Lung microvascular endothelial cell (primary cell): ENCODE results near the gene PLCL1. TPM values are rescaled to one million over a fixed set of nuclear protein-coding genes. Genes with fewer than 3 reads are reported as not detected.
"Not testable (repeated sequence)": the region's sequence is repeated elsewhere in the genome, so short reads cannot be mapped to it uniquely, and the experiment has no call there.

Experiments used
- DNase-seq, 2 donors: peaks; one replicate each; pipeline versions ENCODE4 v3.0.0 to v3.0.0-alpha.2; 2010; ENCODE audit warnings: low read depth in 2 of 2
- total RNA-seq: library from RNA; depleted of rRNA; stranded (reverse); fragments of >200 nt; gene quantifications from 2 replicates; pipeline ENCODE4 v1.2.1, GENCODE V29; 2014

Gene PLCL1
- total RNA-seq, 1 donor from 2014 or later = 0.20 TPM

GRCh38 chr2:197809064-197809463, 4.7 kb downstream of the PLCL1 start:
- DNase-seq = no peak

GRCh38 chr2:197810016-197810415, 5.6 kb downstream of the PLCL1 start:
- no peak for DNase-seq

GRCh38 chr2:197810491-197810890, 6.1 kb downstream of the PLCL1 start:
- no peak for DNase-seq

DNA sequence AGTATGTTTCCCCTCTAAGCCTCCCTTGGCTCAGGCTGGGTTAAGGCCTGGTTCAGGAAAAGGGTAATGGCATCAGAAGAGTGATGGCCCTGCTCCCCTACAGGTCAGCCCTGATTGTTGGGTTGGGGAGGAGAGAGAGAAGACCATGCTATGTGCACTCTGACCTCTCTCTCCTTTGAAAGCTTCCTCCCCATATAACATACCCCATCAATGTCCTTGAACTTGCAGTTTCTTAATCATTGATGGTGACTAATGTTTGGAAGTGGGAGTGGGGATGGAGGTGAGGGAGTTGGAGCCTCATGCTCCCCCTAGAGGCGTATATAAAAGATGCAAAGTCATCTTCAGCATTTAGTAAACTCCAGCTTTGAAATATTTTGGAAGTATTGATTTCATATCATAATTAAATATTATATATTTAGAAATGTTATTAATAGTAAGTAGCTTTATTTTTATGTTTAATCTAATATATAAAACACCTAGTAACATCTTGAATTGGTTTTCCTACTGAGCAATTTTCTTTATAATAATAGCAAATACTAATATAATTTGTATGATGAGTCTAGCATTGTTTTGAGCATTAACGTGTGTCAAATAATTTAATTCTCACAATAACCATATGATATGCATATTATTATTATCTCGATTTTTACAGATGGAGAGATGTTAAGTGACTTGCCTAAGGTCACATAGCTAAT, 8.8 kb downstream of the PLCL1 start:
- peak; percentile 25 to 43 for DNase-seq

GRCh38 chr2:197814526-197814925, 10.1 kb downstream of the PLCL1 start:
- DNase-seq = no peak

GRCh38 chr2:197821550-197822289, 17.3 kb downstream of the PLCL1 start:
- no peak for DNase-seq

DNA sequence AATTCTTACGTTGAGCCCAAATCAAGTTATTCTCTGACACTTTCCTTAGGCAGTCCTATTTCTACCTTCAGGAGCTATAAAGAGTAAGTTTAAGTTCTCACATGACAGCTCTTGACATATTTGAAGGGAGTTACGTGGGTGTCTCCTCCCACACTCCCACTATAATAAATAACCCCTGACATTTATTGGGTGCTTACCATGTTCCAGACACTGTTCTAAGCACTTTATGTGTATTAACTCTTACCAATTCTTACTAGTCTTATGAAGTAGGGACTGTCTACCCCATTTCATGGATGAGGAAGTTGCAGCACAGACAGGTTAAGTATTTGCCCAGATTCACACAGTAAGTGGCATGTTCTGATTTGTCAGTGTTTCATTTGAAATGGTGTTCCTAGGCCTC, 17.9 kb downstream of the PLCL1 start:
- no peak for DNase-seq

DNA sequence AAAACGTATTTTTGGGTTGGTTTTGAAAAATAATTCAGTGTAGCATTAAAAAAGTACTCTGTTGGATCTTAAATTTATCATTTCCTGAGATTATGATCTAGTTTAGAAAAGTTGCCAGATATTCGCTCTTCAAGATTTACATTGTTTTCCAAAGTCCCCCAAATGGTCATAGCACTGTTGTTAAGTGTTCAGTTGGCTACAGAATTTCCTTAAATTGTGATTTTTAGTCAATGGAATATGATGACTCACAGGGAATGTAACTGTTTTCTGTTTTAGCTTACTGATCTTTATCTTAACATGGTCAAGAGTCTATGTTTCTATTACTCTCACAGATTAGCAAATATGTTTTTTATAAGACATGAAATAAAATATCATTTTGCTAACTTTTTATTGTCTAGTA, 23.2 kb downstream of the PLCL1 start:
- peak; percentile 41 to 85 for DNase-seq

DNA sequence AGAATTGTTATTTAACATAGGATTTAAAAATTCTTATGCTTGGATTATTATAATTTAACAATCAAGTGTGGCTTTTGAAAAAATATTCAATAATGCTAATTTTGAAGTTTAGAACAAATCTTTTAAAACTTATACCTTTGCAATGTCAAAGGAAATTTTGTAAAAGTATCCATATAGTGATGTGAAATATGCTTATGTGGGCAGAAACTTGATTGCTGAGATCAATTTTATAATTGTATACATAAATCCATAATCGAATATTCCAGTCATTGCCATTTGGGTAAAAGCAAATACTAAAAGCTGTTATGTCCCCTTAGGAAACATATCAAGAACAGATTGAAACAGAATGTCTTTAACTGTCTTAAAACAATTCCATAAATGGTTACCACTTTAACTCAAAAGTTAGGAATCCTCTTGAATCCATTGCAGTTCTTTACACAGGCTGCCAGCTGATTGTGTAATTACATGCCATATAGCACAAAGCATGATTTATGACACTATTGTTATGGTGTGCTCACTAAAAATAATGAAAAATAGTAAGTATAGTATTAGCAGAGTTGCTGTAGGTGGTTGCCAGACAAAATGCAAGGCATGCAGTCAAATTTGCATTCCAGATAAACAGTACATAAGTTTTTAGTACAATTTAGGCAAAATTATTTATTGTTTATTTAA, 24.2 kb downstream of the PLCL1 start:
- peak; percentile 83 to 88 for DNase-seq

DNA sequence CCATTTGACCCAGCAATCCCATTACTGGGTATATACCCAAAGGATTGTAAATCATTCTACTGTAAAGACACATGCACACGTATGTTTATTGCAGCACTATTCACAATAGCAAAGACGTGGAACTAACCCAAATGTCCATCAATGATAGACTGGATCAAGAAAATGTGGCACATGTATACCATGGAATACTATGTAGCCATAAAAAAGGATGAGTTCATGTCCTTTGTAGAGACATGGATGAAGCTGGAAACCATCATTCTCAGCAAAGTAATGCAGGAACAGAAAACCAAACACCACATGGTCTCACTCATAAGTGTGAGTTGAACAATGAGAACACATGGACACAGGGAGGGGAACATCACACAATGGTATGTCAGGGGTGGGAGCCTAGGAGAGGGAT, 30.4 kb downstream of the PLCL1 start:
- not testable (repeated sequence) for DNase-seq

DNA sequence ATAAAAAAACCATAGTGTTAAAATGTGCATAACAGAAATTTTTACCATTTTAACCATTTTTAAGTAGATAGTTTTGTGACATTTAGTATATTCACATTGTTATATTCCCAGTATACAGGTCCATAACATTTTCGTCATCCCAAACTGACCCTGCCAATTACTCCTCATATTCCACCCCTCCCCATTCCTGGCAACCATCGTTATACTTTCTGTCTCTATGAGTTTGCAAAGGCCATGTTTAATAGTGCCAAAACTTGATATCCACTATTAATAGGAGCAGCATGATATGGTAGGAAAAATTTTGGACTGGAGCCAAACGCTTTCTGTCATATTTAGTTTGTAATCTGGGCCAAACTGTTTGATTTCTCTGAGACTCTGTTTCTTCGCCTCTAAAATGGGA, 30.9 kb downstream of the PLCL1 start:
- no peak for DNase-seq

DNA sequence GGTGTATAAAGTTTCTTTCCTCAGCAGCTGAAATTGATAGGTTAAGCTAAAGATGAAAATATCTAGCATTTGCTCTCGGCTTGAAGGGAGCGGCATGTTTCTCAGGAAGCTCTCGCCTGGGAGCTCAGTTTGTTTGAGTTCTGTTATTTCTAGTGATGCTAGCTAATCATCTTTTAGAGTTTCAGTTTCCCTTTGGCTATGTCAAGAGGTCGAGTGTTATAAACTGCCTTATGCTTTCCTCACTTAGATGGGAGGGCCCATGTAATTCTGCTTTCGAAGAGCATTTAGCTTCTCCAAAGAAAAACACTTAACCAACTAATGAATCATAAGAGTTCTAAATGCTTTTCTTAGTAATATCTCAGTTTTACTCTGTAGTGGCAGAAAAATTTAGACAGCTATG, 33.6 kb downstream of the PLCL1 start:
- peak; percentile 13 to 70 for DNase-seq

DNA sequence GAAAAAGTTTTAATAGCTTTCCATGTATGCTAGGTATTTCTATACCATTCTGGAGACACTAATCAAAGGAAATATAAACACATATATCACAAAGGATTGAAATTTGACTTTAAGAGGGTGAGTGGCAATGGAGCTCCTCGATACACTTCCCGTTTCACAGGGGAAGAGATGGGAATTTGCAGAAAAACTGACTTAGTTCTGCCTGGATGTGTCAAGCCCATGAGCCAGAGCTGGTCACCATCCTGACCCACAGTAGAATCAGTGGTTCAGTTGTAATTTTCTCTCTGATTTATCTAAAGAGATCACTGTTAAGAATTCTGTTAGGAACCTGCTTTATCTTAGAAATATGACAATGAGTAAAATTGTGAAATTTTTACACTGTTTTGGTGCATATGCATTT, 34.2 kb downstream of the PLCL1 start:
- DNase-seq = no peak

DNA sequence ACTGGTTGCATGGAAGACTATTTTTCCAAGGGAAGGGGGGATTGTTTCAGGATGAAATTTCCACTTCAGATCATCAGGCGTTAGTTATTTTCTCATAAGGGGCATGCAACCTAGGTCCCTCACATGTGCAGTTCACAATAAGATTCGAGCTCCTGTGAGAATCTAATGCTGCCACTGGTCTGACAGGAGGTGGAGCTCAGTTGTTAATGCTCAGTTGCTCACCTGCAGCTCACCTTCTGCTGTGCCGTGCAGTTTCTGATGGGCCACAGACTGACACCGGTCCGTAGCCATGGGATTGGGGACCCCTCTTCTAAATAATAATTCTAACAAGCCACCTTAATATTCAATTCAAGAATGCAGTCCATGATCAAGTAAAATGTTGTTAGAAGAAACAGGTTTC, 34.9 kb downstream of the PLCL1 start:
- DNase-seq = no peak

DNA sequence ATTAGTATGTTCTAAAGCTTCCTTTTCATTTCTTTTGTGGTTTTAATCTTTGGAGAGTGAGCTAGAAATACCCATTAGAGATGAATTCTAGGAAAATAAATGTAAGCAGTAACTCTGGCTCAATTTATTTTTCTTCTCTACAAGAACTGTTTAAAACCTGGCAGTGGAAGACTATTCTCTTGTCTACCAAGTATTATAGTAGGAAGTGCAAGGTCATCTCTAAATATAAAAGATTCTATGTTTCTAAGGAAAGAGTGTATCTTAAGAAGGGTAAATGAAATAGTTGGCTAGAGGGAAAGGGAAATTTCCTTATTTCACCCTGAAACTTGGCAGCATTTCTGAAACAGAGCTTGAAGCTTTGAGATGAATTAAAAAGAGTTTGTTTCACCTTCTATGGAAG, 35.5 kb downstream of the PLCL1 start:
- no peak for DNase-seq

DNA sequence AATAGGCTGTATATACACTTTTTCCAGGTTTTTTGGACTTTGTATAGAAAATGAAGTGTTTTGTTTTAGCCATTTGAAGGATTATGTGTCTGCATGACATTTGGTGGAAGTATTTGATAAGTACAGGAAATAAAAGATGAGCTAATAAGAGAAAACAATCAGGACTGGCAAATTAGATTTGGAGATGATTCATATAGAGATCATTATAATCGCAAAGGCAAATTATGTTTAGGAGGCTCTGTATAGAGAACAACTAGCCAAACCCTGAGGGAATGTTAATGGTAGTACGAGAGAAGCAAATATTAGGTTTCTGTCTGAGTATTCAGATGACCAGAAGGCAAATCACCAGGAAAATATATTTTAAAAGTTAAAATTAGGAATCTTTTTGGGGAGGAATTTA, 41.7 kb downstream of the PLCL1 start:
- DNase-seq = no peak

- no peak for DNase-seq
These were observed 42.4 kb downstream of the PLCL1 start for GRCh38 chr2:197846777-197847176.

DNA sequence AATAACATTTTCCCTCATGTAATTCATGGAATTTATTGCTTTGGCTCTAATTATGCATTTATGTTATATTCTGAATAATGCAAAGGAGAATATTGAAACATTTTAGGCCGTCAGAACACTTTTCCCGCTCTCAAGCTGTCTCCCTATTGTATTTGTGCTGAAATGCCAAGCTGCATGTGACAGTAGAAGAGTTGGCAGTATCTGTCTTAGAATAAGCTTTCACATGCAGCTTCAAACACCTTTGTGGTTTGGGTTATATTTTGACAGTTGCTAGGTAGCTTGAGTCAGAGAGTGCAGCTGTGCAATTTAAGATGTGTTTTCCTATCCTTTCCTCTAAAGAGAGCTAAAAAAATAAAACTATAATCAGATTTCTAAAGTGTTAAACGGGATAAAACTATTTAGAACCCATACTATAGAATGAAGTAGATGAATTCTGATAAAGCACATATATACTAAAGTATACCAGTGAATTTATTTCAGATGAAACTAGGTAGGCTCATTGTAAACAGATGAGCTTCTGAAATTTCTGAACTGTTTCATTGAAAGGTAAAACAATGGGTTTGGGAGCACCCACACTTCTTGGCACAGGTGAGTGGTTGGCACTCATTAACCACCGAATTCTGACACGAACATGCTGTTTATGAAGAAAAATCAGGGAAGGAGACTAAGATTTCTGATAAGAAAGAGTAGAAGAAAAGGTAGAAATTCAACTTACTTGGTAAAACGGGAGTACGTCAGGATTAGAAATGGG, 43.4 kb downstream of the PLCL1 start:
- DNase-seq = no peak

DNA sequence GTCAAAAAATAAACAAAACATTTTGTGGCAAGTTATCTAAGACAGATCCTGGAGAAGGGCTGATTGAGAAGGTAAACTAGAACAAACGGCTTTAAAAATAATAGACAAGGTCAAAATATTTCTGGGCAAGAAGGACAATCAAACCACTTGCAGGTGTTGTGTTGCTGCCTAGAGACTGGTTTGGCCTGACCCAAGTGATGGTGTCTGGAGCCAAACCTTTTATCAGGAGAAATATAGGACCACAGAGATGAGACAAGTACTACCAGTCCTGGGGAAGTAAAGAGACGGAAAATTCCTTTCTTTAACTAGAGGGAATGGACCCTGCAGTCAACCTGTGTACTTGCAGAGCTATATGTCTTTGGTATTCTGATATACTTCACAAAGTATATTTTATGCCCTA, 44.2 kb downstream of the PLCL1 start:
- no peak for DNase-seq

DNA sequence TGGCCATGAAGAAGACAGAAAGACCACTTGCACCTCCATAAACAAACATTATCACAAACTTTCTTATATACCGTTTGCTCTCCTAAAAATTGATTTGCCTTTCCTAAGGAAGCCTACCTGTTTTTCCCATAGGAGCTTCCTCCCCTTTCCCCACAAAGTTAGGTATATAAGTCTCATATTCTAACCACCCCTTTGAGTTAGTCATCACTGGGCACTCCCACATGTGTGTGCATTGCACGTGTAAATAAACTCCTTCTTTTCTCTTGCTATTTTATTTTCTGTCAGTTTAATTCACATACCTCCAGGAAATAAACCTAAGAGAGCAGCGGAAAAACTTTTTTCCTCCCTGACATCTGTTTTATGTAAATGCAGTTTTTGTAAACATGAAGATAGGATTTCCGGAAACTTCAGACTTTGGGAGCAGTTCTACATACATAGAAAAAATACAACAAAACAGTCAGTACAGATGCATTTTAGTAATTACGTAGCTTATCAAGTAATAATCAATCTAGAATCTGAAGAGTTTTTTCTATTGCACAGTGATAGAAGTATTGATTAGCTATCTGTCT, 46.6 kb downstream of the PLCL1 start:
- no peak for DNase-seq

GRCh38 chr2:197851451-197851850, 47.1 kb downstream of the PLCL1 start:
- DNase-seq = no peak

DNA sequence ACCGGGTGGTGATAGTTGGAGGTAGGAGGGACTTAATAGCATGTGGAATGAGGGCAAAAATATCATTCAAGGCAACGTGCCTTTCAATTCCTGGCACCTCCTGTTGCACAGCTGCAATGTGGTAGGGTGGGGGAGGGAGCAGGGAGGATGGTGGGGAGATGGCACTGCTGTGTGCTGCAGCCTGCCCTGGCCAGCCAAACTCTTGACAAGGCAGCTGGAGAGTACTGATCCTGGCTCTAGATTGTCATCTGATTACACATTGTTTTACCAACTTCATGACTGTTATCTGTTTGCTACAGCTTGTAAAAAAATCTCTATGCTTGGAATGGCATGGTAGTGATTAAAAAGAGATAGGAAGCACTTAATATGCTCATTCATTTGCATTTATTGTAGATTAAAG, 47.7 kb downstream of the PLCL1 start:
- DNase-seq = no peak
